GF-D8 (cell line): ENCODE data around the gene TAS1R1.
A peak's percentile ranks its signal among the peaks of the same experiment; 100 is the strongest.
"Not testable (repeated sequence)": the region's sequence is repeated elsewhere in the genome, so short reads cannot be mapped to it uniquely, and the experiment has no call there.

ENCODE experiments used
- DNase-seq: peaks from one replicate; lab custom pipeline; 2025; lab: John Stamatoyannopoulos, UW

Gene TAS1R1

DNA sequence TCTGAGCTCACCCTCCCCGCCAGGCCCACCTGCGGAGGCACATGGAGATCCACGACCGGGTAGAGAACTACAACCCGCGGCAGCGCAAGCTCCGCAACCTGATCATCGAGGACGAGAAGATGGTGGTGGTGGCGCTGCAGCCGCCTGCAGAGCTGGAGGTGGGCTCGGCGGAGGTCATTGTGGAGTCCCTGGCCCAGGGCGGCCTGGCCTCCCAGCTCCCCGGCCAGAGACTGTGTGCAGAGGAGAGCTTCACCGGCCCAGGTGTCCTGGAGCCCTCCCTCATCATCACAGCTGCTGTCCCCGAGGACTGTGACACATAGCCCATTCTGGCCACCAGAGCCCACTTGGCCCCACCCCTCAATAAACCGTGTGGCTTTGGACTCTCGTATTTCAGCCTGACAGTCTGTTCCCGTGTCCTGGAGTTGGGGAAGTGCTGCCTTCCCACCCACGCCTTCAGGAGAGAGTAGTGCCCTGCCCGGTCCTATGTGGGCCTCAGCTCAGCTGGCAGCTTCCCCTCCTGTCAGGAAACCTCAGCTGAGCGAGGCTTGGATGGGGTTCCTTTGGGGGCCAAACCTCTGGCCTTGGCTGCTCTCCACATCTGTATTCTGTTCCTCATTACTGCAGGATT, 33.9 kb downstream of the TAS1R1 start:
- peak; percentile 19 for DNase-seq

DNA sequence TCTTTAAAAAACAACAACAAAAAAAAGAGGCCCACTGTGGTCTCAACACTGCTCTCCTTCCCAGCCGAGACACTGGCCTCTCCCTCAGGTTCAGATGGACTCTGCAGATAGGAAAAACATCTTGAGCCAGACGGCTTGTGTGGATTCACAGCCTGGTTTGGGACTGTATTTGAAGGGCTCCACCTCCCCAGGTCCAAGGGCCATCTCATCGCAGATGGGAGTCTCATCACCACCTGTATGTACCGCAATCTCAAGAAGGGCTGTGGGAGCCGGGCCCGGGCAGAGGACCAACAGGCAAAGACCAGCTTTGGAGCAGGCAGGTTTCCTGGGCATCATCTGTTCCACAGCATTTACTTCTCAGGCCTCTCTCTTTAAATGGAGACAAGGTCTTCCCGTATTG, 34.9 kb downstream of the TAS1R1 start:
- no peak for DNase-seq

DNA sequence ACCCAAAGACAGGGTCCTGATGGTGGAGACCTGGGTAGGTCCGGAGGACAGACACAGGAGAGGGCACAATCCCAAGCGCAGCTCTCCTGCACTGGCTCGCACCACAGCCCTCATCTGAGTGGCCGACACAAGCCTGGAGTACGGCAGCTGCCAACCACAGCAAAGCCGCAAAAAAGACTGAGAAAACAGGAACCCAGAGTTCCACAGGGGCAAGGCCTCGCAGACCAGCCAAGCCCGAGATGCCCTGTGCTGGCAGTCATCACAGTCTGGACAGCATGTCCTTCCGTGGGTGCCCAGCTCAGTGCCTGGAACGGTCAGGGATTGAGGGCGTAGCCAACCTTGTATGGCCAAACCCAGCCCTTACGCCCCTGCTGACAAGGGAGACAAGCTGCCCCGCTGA, 36.1 kb downstream of the TAS1R1 start:
- peak; percentile 49 for DNase-seq

DNA sequence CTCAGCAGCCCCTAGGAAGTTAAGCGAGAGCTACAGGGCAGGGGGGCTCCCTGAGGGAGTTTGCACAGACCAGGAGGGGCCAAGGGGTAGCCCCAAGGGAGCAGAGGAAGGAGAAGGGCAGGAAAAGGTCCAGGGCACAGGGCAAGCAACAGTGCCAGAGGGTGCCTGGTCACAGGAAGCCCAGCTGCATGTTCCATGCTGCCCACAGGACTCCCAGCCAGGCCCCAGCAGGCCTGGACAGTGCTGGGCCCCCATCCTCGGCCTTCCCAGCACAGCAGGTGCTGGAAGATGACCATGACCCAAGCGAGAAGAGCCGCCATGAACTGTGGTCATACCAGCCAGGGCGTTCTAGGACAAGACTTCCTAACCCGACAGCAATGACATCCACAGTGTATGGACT, 36.5 kb downstream of the TAS1R1 start:
- DNase-seq: no peak

DNA sequence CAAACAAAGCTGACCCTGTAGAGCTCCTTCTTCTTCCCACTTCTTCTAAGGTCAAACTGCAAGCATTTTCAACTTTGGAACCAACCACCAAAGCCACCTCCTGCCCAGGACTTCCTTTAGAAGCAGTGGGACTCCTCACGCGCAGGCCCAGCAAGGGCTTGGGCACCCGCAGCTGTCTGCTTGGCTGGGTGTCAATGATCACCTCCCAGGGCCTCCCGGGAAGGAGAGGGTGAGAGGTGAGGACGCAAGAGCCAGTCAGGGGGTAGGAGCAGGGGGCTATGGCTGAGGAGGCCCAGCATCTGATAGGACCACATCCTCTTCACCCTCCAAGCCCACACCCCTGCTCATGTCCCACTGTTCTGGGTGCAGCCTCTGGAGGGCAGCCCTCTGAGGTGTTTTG, 37.3 kb downstream of the TAS1R1 start:
- peak; percentile 46 for DNase-seq

DNA sequence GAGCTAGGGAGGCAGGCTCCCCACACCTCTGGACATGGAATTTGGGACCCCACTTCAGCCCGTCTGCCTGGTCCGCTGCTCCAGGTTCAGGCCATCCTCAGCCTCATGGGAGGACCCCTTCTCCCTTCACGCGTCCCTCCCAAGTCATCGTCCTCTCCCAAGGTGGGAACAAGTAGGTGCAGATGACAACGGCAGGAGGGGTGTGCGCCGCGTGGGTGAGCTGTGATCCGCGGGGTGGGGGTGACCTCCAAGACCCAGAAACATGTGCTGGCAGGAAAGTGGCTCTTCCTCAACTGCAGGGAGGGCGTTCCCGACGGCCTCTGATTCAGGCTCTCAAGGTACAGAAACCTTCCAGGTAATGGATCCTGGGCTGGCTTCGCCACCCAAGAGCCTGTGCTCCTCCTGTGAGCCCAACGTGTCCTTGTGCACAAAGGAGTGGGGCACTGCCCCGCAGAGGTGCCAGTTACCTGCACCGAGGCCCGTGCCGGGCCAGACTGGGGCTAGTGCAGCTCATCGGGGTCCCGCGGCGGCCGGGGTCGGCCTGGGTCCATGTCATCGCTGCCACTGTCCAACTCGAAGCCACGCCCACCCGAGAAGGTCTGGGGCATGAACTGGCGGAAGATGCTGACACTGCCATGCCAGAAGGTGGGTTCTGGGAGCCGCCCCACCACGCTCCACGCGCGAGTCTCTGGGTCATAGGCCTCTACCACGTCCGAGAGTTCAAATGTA, 37.9 kb downstream of the TAS1R1 start:
- DNase-seq: no peak

DNA sequence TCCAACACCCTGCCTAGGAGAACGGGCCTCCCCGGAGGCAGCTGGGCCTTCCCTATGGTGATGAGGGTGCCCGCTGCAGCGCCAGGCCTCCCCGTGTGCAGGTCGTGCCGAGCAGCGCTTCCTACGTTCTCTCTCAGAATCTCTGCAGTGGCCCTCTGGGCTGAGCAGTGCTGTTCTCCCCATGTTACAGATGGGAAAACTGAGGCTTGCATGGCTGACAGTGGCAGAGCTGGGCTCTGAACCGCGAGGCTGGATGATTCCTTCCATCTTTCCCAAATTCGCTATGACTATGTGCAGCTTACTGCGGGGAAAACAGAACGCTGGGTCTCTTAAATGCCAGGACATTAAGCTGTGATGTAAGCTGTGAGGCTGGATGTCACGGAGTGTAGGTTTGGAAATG, 38.7 kb downstream of the TAS1R1 start:
- DNase-seq: no peak

DNA sequence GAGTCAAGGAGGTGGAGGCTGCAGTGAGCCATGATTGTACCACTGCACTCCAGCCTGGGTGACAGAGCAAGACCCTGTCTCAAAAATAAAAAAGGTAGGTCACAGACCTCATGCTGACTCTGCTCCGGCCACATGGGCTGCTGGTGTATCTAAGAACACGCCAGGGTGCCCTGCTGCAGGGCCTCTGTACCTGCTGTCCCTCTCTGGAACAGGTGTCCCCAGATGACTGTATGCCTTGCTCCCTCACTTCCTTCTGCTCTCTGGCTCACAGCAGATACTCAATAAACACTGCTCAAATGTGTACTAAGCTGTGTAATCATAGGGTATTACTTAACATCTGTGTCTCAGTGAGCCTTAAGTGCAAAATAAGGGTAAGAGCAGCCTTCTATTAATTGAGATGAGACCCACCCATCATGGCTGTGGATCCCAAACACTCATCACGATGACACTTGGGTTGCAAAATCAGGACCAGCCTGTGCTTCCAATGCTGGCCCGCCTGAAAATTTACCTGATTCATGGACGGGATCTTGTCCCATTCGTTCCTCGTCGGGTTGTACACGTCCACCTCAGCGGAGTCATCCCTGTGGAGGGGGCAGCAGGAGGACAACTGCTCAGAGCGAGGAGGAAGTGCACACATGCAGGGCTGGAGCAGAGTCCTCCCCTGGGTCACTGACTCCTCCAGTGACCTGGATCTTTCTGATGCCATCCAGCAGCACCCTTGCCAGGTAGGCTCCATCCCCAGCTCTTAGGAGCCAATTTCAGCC, 40.1 kb downstream of the TAS1R1 start:
- no peak for DNase-seq

DNA sequence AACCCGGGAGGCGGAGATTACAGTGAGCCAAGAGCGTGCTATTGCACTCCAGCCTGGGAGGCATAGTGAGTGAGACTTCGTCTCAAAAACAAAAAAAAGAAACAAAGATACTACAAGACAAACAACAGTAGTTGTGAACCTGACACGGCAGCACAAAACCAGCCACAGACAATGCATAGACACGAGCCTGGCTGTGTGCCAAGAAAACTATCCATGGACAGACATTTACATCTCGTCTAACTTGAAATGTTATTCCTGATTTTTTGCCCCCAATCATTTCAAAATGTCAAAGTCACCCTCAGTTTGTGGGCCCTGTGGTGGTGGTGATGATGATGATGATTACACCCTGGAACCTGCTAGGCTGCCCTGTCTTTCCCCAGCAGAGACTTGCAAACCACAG, 41.2 kb downstream of the TAS1R1 start:
- DNase-seq: no peak

DNA sequence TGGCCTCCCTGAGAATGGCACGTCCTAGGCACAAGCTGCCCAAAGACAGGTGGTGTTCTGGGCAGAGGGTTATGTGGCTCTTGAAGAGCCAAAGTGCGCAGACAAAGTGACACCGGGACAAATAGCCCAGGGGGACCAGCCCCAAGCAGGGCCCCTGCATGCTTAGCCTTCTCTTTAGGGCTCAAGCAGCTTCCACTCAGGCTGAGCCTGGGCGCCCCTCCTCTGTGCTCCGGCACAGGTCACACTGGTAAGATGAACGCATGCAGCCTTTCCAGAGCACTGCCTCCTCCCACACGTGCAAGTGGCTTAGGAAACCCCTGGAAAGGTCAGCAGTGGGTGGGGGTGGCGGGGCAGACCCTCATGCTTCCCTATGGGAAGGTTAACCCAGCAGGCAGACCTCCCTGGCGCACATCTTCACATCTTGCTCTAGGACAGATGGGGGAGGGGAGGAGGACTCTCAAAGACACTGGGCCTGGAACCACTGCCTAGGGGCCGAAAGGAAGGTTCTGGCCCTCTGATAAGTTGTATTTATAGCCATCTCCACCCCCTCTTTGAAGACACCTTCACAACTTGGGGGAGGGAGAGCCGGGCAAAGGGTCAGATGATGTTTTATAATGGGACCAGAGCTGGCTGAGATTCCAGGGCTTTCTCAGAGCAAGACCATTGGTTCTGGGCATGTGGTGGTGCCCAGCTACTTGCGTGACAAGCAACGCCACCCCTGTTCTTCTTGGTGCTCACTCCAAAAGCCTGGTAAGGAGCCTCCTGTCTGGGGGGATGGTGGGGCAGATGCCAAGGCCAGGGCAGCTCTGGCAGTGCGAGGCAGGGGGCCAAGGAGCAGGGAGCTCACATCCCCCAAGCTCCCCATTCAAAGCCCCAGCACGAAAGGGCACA, 42.0 kb downstream of the TAS1R1 start:
- no peak for DNase-seq

DNA sequence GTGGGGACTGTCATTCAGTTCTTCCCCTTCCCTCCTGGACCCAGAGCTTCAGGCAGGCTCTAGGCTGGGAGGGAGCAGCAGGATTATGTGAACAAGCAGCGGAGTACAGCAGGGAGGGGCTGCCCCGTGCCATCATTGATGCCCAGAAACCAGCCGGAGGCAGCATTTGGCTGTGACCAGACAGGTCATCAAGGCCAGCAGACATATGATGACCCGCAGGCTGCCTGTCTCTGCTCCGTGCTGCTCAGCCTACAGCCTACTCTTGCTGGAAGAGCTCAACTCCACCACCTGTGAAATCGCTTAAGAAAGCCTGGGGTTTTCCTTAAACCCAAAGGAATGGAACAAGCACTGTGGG, 42.6 kb downstream of the TAS1R1 start:
- DNase-seq: no peak

DNA sequence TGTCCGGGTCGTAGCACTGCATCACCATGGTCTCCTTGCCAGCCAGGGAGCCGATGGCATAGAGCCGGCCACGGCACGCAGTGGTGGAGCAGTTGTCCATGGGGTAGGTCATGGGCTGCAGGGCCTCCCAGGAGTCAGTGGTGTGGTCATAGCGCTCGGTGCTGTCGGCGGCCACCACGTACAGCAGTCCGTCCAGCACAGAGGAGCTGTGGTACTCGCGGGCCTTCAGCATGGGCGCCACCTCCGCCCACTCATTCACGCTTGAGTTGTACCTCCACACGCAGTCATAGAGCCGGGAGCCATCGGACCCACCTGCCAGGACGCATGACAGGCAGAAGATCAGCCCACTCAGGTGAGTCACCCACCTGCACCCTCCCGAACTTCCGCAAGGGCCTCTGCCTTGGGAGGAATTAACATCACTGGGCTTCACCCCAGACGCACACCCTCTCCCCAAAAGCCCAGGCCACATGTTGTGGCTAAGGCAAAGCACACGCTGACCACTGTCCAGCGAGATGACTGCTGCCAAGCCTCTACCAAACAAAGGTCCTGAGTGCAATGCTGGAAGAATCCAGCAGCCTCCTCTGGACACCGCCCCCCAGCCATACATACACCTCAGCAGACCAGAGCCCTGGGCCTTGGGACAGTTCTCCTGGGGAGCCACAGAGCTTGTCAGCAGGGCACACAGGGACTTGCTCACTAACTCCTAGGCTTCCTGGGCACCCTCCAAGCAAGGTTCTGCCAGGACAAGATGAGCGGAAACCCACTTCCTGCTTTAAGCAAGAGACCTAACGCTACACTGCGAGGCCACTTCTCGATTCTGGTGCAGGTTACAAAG, 44.3 kb downstream of the TAS1R1 start:
- DNase-seq: peak; percentile 87

DNA sequence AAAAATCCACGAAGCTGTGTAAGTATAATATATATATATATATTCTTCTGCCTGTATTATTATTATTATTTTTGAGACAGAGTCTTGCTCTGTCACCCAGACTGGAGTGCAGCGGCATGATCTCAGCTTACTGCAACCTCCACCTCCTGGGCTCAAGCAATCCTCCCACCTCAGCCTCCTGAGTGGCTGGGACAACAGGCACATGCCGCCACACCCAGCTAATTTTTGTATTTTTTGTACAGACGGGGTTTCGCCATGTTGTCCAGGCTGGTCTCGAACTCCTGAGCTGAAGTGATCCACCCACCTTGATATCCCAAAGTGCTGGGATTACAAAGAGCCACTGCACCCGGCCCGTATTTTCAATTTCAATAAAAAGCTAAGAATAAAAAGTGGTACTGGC, 44.9 kb downstream of the TAS1R1 start:
- DNase-seq: not testable (repeated sequence)

DNA sequence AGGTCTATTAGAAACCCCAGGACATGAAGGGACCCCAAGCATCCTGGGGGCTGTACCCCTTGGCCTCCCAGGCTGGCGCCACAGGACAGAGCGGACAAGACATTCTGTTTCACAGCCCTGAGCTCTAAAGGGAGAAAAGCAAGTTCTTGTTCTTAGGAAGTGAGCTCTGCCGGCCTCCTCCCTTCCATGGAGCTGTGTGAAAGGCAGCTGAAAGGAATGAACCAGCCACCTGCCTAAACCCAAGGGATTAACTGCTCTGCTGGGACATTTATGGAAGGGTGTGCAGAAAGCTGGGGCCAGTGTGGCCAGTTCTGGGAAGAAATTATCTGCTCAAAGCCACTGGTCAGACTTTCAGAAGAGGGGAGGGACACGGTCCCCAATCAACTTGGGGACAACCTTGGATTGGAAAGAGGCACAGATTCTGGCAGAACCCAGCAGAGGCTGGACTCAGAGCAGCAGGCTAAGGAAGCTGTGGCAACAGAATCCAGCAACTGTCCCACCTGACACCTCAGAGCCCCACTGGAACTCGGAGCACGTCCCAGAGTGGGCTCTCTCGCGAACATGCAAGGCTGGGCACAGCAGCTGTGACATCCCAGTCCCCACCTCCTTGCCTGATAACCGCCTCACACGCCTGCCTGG, 45.4 kb downstream of the TAS1R1 start:
- DNase-seq: no peak

DNA sequence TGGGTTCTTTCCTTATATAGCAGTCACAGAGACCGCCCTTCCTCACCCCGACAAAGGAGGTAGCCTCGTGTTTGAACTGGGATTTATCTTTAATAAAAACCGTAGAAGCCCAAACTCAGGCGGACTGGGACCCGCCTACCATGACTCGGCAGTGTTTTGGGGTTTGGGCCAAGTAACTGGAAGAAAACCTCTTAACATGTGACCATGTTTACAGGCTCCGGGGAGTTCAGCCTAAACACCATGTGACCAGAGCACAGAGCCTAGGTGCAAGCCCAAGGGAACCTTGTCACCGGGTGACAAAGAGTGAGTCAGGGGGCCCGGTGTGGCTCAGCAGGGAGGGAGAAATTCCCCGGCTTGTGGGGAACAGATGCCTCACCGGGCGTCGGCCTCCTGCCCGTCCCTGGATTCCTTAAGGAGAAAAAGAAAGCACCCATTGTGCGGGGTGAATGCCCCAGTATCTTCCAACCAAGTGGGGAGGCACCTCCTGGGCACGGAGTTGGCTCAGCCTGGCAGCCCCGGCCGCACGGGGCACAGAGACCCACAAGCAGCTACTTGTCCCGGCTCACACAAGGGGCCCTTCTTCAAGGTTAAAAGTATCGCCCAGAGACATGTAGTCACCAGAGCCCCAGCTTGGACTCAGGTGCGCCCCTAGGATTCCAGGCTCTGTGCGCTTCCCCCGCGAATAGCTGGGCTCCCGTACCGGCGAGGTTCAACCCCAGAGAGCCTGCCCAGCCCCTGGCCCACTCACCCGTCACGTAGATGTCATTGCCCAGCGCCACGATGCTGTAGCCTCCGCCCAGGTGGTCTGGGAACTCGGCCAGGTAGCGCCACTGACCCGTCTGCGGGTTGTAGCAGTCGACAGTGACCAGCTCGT, 46.2 kb downstream of the TAS1R1 start:
- peak; percentile 80 for DNase-seq

DNA sequence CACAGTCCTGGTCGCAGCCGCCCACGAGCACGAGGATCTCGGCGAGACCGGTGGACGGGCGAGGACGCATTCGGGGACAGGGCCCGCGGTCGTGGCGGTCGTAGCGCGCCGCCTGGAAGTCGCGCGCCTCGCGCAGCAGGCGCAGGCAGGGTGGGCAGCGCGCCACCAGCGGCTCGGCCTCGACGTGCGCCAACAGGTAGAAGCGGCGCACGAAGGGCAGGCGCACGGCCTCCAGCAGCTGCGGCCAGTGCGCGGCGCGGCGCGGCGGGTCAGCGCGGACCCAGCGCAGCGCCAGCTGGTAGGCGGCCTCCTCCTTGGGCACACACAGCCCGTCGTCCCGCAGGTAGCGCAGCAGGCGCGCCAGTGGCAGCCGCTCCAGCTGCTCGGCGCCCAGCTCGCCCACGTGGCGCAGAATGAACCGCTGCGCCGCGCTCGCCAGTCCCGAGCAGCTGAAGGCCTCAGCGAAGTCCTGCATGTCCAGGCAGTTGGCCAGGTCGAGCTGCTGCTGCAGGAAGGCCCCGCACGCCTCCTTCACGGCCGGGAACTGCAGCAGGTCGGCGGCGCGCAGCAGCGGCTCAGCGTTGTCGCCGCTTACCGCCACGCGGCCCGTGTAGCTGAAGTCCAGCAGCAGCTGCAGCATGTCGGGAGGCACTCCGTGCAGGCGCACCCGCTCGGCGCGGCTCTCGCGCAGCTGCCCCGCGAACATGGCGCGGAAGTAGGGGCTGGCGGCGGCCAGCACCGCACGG, 47.0 kb downstream of the TAS1R1 start:
- no peak for DNase-seq

DNA sequence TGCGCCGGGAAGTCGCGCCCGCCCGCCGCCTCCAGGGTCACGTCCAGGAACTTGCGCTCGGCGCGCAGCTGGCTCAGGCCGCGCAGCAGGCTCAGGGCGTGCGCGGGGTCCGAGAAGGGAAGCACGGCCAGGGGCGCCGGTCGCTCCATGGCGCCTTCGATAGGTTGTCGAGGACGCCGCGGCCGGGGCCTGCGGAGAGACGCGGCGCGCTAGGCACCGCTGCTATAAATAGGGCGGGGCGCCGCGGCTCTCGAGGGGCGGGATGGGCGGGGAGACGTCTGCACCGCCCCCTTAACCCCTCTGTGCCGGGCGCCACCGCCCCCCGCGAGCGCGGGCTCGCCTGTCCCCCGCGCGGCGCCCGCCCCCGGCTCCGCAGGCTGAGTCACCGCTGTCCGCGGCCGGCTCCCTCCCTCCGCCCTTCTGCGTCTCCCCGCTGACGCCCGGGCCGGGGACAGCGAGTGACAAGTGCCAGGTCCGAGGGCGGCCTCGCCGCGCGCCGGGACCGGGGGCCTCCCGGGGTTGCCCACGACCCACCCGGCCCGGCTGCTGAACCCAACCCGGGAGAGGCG, 47.6 kb downstream of the TAS1R1 start, which contains the start of gene KLHL21:
TSS of gene KLHL21 (minus strand) at position 201 of the 569 bp plus-strand sequence. CDS start at position 149, 52 bp downstream.
- peak; percentile 79 for DNase-seq

DNA sequence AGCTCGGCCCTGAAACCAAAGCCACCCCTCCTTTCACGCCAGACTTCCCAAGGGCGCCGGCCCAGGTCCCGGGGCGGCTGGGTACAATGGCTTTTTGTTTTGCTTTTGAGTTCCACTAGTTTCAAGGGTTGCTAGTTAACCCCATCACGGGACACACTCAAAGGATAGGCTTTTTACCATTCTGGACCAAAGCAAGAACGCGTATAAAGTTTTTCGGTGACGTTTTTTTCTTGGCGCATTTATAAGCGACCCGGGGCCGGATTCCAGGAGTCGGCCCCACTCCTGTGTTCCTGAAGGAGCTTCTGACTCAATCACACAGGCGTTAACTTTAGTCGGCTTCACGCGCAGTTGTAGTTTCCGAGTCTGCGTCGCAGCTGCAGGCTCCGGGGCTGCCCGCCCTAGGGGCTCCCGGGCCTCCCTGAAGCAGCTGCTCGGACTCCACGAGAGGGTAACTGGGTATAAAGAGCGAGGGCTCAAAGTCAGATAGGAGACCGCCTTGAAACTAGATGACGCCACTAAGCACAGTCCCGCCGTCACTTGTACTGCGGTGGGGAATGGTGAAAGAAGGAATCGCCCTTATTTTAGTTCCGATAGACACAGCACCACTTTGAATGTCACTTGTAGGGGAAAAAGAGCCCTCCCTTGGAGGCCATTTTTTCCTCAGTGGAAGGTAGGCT, 48.3 kb downstream of the TAS1R1 start:
- DNase-seq: peak; percentile 65
